ENCODE data around the gene UCP3. TPM values are rescaled to one million over a fixed set of nuclear protein-coding genes. Genes with fewer than 3 reads are reported as not detected.

The UCP3 gene
- total RNA-seq, 1 donor from 2014 or later = 2.7 TPM

DNA sequence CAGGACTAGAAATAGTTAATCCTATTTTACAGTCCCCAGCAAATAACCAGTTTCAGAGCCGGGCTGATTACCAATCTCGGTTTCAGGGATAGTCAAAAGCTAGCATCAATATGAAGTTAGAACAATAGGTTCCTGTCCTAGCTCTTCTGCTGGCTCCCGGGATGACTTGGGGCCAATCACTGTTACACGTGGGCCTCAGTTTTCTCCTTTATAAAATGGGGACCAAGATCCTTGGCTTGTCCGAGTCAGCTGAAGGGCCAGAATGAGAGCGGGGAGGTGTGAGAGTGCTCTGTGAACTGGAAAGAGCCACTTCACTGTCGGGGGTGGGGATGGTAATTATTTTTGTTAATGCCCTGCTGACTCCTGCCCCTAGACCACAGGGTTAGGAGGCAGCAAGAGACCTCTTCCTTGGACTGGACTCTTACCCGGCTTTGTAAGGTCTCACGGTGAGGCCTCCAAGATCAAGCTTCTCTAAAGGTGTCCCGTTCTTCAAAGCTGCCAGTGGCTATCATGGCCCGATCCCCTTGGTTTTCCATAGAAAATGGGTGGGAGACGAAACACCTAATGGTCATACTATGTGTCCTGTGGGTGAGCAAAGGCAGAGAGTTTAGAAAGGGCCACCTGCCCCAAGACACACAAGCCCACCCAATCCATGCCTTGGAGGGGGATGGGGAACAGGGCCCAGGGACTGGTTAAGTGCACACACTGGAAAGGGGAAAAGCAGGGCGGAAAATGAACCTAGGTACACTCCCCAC is 27.7 kb downstream of the UCP3 start:
- intact Hi-C loops (cut with micrococcal nuclease) = no loop called here
- peak overlapping the region; percentile 81 for H3K4me3 ChIP-seq
- TF ChIP-seq, protein P1, sequence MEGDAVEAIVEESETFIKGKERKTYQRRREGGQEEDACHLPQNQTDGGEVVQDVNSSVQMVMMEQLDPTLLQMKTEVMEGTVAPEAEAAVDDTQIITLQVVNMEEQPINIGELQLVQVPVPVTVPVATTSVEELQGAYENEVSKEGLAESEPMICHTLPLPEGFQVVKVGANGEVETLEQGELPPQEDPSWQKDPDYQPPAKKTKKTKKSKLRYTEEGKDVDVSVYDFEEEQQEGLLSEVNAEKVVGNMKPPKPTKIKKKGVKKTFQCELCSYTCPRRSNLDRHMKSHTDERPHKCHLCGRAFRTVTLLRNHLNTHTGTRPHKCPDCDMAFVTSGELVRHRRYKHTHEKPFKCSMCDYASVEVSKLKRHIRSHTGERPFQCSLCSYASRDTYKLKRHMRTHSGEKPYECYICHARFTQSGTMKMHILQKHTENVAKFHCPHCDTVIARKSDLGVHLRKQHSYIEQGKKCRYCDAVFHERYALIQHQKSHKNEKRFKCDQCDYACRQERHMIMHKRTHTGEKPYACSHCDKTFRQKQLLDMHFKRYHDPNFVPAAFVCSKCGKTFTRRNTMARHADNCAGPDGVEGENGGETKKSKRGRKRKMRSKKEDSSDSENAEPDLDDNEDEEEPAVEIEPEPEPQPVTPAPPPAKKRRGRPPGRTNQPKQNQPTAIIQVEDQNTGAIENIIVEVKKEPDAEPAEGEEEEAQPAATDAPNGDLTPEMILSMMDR (IDR thresholded peaks at IDR 0.05; ENCODE audit: borderline replicate concordance) = no peak
- H3K4me1 ChIP-seq = peaks cover 26% of the 10 kb centered on the region
- H3K27me3 ChIP-seq (ENCODE audit: low read depth) = no peaks in the 10 kb centered on the region
- no peak for DNase-seq
- H3K36me3 ChIP-seq = peaks cover 18% of the 10 kb centered on the region
- no peaks in the 10 kb centered on the region for H3K9me3 ChIP-seq (replicated peaks)
- peak overlapping the region; percentile 92 for H3K27ac ChIP-seq (replicated peaks)

DNA sequence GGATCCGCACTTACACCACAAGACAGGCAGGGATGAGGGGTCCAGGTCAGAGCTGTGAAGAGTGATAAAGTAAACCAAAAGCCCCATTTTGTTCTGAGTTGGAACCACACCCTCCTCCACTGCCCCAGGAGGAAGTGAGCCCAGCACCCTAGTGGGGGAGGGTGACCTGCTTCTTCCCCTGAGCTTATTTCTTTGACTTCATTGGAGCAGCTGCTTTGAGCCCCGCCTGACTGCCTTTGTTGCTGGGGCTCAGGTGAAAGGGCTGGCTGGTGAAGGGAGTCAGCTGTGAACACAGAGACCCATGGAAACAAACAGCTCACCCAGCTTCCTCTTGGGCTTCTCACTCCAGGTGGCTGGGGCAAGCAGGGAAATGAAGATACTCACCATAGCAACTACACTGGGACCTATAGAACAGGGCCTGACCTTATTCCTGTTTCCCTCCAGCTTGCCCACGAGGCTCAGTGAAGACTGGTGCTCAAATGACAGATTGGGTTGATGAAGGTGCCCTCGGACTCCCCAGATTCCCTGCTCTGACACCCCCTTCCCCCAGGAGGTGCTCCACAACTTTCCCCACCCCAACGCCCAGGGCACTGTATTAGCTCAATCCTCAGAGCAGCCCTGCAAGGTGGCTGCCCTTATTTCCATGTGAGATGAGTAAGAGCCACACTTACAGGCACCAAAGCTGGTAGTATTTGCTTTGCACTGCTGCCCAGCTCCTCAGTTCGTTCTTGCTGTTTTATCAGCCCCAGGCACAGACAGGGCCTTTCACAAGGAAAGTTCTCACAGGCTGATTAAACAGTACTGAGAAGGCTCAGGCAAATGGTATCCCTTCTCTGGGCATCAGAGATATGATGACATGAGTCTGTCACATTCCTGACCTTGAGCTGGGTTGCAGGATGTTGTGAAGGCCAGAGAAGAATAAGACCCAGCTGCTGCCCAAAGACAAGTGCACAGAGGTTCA is 28.6 kb downstream of the UCP3 start:
- DNase-seq = no peak
- peaks cover 26% of the 10 kb centered on the region for H3K4me1 ChIP-seq
- H3K9me3 ChIP-seq (replicated peaks) = no peaks in the 10 kb centered on the region
- peaks cover 26% of the 10 kb centered on the region for H3K36me3 ChIP-seq
- peak overlapping the region; percentile 36 for H3K27ac ChIP-seq (replicated peaks)
- peak overlapping the region; percentile 81 for H3K4me3 ChIP-seq
- H3K27me3 ChIP-seq (ENCODE audit: low read depth) = no peaks in the 10 kb centered on the region
- intact Hi-C loops (cut with micrococcal nuclease) = no loop called here
- TF ChIP-seq, protein P1 (IDR thresholded peaks at IDR 0.05; ENCODE audit: borderline replicate concordance) = no peak

DNA sequence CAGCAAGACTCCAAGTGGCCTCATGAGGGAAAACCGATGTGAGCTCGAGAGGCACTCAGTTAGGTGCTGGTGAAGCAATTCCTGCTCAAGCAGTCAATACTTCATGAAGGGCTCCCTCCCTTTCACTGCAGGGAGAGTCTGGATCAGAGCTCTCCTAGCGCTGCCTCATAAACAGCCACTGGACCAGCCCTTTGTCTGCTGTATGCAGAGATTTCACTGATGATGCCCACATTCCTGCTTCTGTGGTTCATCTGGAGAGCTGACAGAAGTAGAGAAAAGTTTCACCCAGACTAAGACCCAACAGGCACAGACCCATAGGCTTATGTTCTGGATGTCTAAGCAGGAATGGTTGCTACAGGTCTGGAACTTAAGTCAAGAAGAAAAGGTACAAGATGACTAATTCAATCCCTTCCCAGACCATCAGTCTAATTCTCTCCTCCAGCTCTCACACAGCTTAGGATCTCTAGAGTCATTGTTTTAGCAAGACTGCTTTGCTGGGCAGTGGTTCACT is 30.3 kb downstream of the UCP3 start:
- intact Hi-C loops (cut with micrococcal nuclease) = no loop called here
- DNase-seq = no peak
- Histone ChIP-seq H3K27ac (replicated peaks) (no peak overlapping the region), H3K27me3 (ENCODE audit: low read depth) (no peaks in the 10 kb centered on the region), H3K36me3 (peaks cover 29% of the 10 kb centered on the region), H3K9me3 (replicated peaks) (no peaks in the 10 kb centered on the region), H3K4me3 (no peak overlapping the region), H3K4me1 (peaks cover 26% of the 10 kb centered on the region)
- TF ChIP-seq, protein P1 (IDR thresholded peaks at IDR 0.05; ENCODE audit: borderline replicate concordance) = no peak

DNA sequence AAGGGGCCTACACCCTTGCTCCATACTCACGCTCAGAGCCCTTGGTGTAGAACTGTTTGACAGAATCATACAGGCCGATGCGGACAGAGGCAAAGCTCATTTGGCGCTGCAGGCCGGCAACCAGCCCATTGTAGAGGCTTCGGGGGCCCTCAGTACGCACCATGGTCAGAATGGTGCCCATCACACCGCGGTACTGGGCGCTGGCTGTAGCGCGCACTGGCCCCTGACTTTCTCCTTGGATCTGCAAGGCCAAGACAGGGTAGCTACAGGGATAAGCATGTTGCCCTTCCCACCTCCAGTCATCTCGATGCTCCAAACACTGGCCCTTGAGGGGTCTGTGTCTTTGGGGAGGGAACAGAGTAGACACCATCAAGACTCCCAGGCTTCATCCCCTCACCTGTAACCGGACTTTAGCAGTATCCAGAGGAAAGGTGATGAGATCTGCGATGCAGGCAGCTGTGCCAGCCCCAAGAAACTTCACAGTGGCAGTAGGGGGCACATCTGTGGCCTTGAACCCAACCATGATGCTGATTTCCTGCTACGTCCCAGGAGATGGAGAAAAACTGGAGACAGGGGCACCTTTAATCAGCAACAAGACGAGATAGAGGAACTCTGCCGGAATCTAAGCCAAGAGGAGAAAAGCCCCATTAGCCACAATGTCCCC is 30.9 kb downstream of the UCP3 start:
- Histone ChIP-seq H3K27me3 (ENCODE audit: low read depth) (no peaks in the 10 kb centered on the region), H3K9me3 (replicated peaks) (no peaks in the 10 kb centered on the region), H3K27ac (replicated peaks) (no peak overlapping the region), H3K4me3 (no peak overlapping the region), H3K36me3 (peaks cover 29% of the 10 kb centered on the region), H3K4me1 (peaks cover 27% of the 10 kb centered on the region)
- TF ChIP-seq, protein P1 (IDR thresholded peaks at IDR 0.05; ENCODE audit: borderline replicate concordance) = no peak
- no peak for DNase-seq
- intact Hi-C loops (cut with micrococcal nuclease) = no loop called here
